ENCODE results near the gene PPP1R3A. TPM values are rescaled to one million over a fixed set of nuclear protein-coding genes. Genes with fewer than 3 reads are reported as not detected.

Gene PPP1R3A
- polyA plus RNA-seq, 1 donor from 2014 or later = 1.6 TPM

- no peaks in the 10 kb centered on the region for H3K36me3 ChIP-seq (ENCODE audit: insufficient read depth, low read length)
- H3F3A ChIP-seq (ENCODE audit: insufficient read depth, low read length, poor library complexity, severe bottlenecking) = no peaks in the 10 kb centered on the region
- no peak overlapping the region for H3K27ac ChIP-seq (ENCODE audit: low read length)
- no peaks in the 10 kb centered on the region for H3K27me3 ChIP-seq (ENCODE audit: insufficient read depth, low read depth, low read length)
- H2AFZ ChIP-seq (ENCODE audit: low read depth, low read length) = no peak overlapping the region
- no peak overlapping the region for H3K4me2 ChIP-seq (ENCODE audit: low read length)
- no peak overlapping the region for H3K4me3 ChIP-seq (ENCODE audit: low read length)
- H3K79me2 ChIP-seq (replicated peaks; ENCODE audit: insufficient read depth, low read length) = no peaks in the 10 kb centered on the region
- H4K20me1 ChIP-seq (ENCODE audit: insufficient read depth) = no peaks in the 10 kb centered on the region
- no peaks in the 10 kb centered on the region for H3K9me3 ChIP-seq (ENCODE audit: low read length)
- no peak overlapping the region for H3K9ac ChIP-seq (ENCODE audit: low read length)
- H3K9me2 ChIP-seq (ENCODE audit: insufficient read depth, low read length) = no peaks in the 10 kb centered on the region
- TF ChIP-seq EP300 (conservative IDR thresholded peaks at IDR 0.05; ENCODE audit: poor library complexity, severe bottlenecking) = no peak
- TF ChIP-seq POLR2AphosphoS5 (IDR thresholded peaks at IDR 0.05) = no peak
- no peak for TF ChIP-seq MXI1 (conservative IDR thresholded peaks at IDR 0.05; ENCODE audit: poor library complexity, severe bottlenecking)
- no peak for TF ChIP-seq REST (IDR thresholded peaks at IDR 0.05; ENCODE audit: borderline replicate concordance)
- no peak for TF ChIP-seq RAD21 (conservative IDR thresholded peaks at IDR 0.05)
- TF ChIP-seq CTCF (IDR thresholded peaks at IDR 0.05; ENCODE audit: poor library complexity, severe bottlenecking) = no peak
- no peak for TF ChIP-seq SMC3 (conservative IDR thresholded peaks at IDR 0.05; ENCODE audit: poor library complexity)
Measured at GRCh38 chr7:113959910-113960309, 41.1 kb upstream of the PPP1R3A start.

GRCh38 chr7:113955157-113955556, 36.3 kb upstream of the PPP1R3A start:
- Histone ChIP-seq H3F3A (ENCODE audit: insufficient read depth, low read length, poor library complexity, severe bottlenecking) (no peaks in the 10 kb centered on the region), H3K9ac (ENCODE audit: low read length) (no peak overlapping the region), H3K4me3 (ENCODE audit: low read length) (no peak overlapping the region), H3K27ac (ENCODE audit: low read length) (no peak overlapping the region), H4K20me1 (ENCODE audit: insufficient read depth) (no peaks in the 10 kb centered on the region), H3K27me3 (ENCODE audit: insufficient read depth, low read depth, low read length) (no peaks in the 10 kb centered on the region), H3K9me3 (ENCODE audit: low read length) (peaks cover 5% of the 10 kb centered on the region), H3K79me2 (replicated peaks; ENCODE audit: insufficient read depth, low read length) (no peaks in the 10 kb centered on the region), H3K9me2 (ENCODE audit: insufficient read depth, low read length) (no peaks in the 10 kb centered on the region), H3K36me3 (ENCODE audit: insufficient read depth, low read length) (no peaks in the 10 kb centered on the region), H3K4me2 (ENCODE audit: low read length) (no peak overlapping the region), H2AFZ (ENCODE audit: low read depth, low read length) (no peak overlapping the region)
- TF ChIP-seq CTCF (IDR thresholded peaks at IDR 0.05; ENCODE audit: poor library complexity, severe bottlenecking) (no peak), MXI1 (conservative IDR thresholded peaks at IDR 0.05; ENCODE audit: poor library complexity, severe bottlenecking) (no peak), REST (IDR thresholded peaks at IDR 0.05; ENCODE audit: borderline replicate concordance) (no peak), SMC3 (conservative IDR thresholded peaks at IDR 0.05; ENCODE audit: poor library complexity) (no peak), EZH2 (IDR thresholded peaks at IDR 0.05; ENCODE audit: borderline replicate concordance, insufficient read depth, low read length, poor library complexity, severe bottlenecking) (no peak), POLR2AphosphoS5 (IDR thresholded peaks at IDR 0.05) (no peak), TAF1 (IDR thresholded peaks at IDR 0.05; ENCODE audit: low read depth) (no peak), RAD21 (conservative IDR thresholded peaks at IDR 0.05) (no peak), EP300 (conservative IDR thresholded peaks at IDR 0.05; ENCODE audit: poor library complexity, severe bottlenecking) (no peak)
